GM12872 (cell line): Measurements from ENCODE around the gene JPH3.

ENCODE experiments used
- TF ChIP-seq, protein P1 (sequence below): IDR thresholded peaks from 3 replicates; pipeline ENCODE4 v1.5.1; 2011; ENCODE audit warnings: low read depth, mild to moderate bottlenecking, low read length, moderate library complexity; ENCODE audit not compliant: insufficient read depth

Gene JPH3

DNA sequence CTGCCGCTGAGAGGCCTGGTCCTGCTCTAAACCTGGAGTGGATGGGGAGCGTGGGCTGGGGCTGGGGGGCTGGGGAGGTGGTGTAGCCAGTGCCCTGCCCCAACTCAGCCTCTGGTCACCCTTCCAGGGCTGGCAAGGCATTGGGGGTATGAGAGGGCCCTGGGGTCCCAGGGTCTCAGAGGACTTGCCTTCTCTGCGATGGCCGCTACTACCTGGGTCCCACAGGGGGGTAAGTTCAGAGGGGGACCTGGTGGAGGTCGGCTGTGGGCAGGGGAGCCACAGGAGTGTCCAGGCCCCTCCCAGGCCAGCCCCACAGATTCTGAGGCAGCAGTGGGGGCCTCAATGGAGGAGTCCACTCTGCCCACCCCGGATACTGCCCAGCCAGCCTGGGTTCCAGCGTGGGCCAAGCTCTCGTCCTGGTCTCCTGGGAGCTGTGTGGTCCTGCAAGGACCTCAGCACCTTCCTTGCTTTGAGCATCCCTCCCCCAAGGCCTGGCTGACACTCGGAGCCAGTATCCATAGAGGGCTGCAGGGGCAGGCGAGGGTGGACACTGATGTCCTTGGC lies 20.5 kb downstream of the JPH3 start:
- TF ChIP-seq, protein P1, sequence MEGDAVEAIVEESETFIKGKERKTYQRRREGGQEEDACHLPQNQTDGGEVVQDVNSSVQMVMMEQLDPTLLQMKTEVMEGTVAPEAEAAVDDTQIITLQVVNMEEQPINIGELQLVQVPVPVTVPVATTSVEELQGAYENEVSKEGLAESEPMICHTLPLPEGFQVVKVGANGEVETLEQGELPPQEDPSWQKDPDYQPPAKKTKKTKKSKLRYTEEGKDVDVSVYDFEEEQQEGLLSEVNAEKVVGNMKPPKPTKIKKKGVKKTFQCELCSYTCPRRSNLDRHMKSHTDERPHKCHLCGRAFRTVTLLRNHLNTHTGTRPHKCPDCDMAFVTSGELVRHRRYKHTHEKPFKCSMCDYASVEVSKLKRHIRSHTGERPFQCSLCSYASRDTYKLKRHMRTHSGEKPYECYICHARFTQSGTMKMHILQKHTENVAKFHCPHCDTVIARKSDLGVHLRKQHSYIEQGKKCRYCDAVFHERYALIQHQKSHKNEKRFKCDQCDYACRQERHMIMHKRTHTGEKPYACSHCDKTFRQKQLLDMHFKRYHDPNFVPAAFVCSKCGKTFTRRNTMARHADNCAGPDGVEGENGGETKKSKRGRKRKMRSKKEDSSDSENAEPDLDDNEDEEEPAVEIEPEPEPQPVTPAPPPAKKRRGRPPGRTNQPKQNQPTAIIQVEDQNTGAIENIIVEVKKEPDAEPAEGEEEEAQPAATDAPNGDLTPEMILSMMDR, result no peak

DNA sequence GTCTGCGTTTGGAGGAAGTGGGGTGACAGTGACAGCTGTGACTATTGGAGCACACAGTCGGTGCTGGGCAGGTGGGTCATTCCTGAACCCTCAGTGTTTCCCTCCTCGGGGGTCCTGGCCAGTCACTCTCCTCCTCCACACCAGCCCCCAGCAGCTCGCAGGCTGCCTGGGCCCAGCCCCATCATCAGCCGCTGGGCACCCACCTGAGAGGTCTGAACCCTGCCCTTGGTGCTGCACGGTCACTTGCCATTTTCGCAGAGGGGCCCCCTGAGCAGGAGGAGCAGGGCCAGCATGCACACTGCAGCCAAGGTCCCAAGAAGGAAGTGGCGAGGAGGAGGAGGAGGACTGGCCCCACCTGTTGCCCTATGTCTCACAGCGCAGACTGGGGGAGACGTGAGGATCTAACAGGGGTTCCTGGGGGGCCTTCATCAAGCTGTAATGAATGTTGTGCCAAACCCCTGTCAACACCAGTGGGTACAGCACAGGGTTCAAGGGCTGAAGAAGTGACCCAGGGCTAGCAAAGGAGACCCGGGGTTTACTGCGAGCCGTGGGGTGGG lies 23.0 kb downstream of the JPH3 start:
- TF ChIP-seq, protein P1, result no peak

DNA sequence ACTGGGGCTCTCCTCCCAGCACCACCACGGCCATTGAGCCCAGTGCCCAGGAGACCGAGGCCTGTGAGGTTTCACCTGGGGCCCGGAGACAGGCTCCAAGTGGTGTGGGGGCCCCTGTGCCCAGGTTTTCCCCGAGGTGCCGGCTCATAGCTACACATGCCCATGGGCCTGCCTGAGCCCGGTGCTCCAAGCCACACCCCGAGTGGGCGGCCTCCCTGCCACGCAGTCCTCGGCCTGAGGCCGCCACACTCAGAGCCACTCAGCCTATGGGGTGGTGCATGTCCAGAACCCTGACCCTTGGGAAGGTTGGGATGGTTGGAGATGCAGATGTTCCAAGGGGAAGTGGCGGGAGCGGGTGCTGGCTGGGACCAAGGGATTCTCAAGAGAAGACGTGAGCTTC lies 24.1 kb downstream of the JPH3 start:
- TF ChIP-seq, protein P1, result no peak

DNA sequence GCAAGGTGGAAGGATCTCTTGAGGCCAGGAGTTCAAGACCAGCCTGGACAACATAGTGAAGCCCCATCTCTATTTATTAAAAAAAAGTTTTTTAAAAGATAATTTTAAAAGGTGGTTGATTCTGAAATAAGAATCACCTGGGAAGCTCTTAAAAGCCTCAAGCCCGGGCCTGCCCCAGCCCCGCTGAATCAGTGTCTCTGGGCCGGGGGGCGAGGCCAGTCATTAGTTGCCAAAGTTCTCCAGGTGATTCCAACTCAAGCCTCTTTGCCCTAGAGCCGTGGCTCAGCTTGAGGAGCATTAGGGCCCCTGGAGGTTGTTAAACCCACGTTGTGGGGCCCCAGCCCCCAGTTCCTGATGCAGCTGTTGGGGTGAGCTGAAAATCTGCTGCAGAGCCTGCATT lies 24.6 kb downstream of the JPH3 start:
- TF ChIP-seq, protein P1, result no peak

DNA sequence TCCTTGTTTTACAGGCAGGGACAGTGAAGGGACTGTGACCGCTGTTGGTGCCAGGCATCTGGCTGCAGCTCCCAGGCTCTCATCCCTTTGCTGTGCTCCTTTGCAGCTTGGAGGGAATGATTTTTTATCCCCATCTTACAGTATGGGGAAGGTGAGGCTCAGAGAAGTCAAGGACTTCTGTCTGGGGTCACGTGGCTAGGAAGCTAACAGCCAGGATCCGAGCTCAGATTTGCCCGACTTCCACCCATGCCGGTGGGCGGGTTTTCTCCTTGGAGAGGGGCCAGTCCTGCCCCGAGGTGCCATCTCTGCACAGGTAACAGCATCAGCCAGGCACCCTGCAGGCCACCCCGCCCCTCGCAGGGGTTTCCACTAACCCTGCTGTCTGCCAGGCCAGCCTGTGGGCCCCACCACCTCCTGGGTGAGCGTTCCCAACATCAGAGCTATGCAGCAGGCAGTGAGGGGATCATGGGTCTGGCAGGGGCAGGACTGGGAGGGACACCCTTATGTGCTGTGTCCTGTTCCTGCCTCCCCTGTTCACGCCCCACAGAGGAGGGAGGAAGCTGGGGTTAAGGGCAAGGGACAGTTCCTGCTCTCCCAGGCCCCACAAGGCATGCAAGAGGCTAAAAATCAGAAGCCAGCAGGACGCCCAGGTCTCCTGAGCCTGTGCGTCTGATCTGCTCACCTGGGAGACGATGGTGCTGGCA lies 25.4 kb downstream of the JPH3 start:
- TF ChIP-seq, protein P1, result no peak

DNA sequence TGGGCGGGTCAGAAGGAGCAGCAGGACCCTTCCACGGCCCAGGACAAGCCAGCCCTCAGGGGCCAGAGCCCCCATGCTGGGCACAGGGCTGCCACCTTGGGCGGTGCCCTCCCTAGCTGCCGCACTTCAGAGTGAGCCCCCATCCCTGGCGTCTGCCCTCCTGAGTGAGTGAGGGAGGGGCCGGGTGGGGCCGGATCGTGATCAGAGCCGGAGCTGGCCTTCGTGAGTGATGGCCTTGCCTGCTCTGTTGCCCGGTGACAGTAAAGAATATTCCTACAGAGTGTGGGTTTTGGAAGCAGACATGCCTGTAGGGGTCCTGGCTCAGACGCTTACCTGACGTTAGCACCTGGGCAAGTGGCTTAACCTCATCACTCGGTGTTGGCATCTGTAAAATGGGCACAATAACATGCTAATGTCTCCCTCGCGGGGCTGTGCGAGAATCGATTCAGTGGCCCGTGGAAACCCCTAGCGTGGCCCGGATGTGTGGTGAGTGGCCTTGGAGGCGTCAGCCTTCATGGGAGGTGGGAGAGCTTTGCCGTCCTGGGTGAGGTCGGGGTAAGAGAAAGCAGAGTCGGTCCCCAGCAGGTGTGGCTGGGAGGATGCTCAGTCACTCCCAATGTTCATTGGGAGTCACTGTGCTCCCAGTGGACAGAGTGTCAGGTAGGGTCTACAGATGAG lies 26.1 kb downstream of the JPH3 start:
- TF ChIP-seq, protein P1, result no peak

DNA sequence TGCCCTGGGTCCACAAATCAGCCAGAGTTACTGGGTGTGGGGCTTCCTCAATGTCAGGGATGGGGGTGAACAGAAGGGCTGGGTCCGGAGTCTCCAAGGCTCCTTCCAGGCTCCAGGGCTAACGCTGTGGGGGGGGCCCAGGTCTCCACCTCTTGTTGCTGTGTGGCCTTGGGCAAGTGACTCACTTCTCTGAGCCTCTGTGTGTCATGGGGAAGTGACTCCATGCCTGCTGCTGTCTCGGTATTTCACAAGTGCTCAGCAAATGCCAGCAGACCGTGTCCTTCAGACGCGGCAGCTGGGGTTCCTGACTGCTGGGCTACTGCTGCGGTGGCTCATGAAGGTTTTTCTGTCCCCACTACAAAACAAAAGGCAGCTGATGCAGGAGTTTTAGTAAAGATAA lies 26.6 kb downstream of the JPH3 start:
- TF ChIP-seq, protein P1, result no peak
